B cell (primary cell): Measurements from ENCODE around the gene TTC28. TPM values are rescaled to one million over a fixed set of nuclear protein-coding genes. Genes with fewer than 3 reads are reported as not detected.

Source experiments
- ATAC-seq: fragments of 200-7000 bp; cut with Tn5 transposase; one replicate; pipeline ENCODE4 v1.10.0; 2021; ENCODE audit warnings: low read depth, mild to moderate bottlenecking, moderate number of reproducible peaks, moderate library complexity
- CTCF ChIA-PET: fragments of 350-600 bp; sonication (Branson Sonifier 250); formaldehyde crosslinking; loops from one replicate; lab custom pipeline; 2021; ENCODE audit warnings: antibody characterized with exemption, inconsistent platforms; lab: Charles Lee
- POLR2A ChIA-PET: fragments of 350-600 bp; sonication (Branson Sonifier 250); formaldehyde crosslinking; loops from one replicate; lab custom pipeline; 2021; ENCODE audit warnings: antibody characterized with exemption; lab: Charles Lee
- DNase-seq: peaks from one replicate; pipeline ENCODE4 v3.0.0; 2013
- H2AFZ ChIP-seq: 2 replicates; pipeline ENCODE4 v1.6.1; 2012; ENCODE audit warnings: mild to moderate bottlenecking, low read depth, low read length; ENCODE audit not compliant: insufficient read depth, poor library complexity, severe bottlenecking
- H3K27ac ChIP-seq, 2 donors: 1 replicate in 1 of 2; 2 replicates in 1 of 2; pipeline ENCODE4 v1.5.1; 2012 to 2013; ENCODE audit warnings: low read length in 2 of 2, mild to moderate bottlenecking in 2 of 2, moderate library complexity in 1 of 2
- H3K27me3 ChIP-seq, 4 experiments: fragments of 200-600 bp in 1 of 4; sonication (generic) in 1 of 4; replicated peaks in 1 of 4; 1 replicate in 2 of 4; 2 replicates in 2 of 4; pipeline versions ENCODE4 v1.6.1 to v1.7.0; 2013 to 2016; ENCODE audit warnings: low read length in 3 of 4, mild to moderate bottlenecking in 2 of 4, mixed read lengths in 1 of 4, moderate library complexity in 1 of 4; ENCODE audit not compliant: insufficient read depth in 4 of 4, control insufficient read depth in 3 of 4; ENCODE audit errors: control extremely low read depth in 1 of 4
- H3K36me3 ChIP-seq, 2 experiments: replicated peaks in 1 of 2; 1 replicate in 1 of 2; 2 replicates in 1 of 2; pipeline versions ENCODE4 v1.6.1 to v1.7.1; 2013; ENCODE audit warnings: low read length in 1 of 2; ENCODE audit not compliant: insufficient read depth in 2 of 2, control insufficient read depth in 1 of 2; ENCODE audit errors: control extremely low read depth in 1 of 2, extremely low read depth in 1 of 2
- H3K4me1 ChIP-seq, 2 donors: fragments of 200-600 bp in 1 of 2; sonication (generic) in 1 of 2; 1 replicate in 1 of 2; 2 replicates in 1 of 2; pipeline versions ENCODE4 v1.5.1 to v1.6.1; 2013 to 2017; ENCODE audit warnings: low read length in 2 of 2; ENCODE audit not compliant: control insufficient read depth in 2 of 2, insufficient read depth in 2 of 2
- H3K4me2 ChIP-seq: replicated peaks from 2 replicates; pipeline ENCODE3; 2012; ENCODE audit warnings: mild to moderate bottlenecking, low read depth, low read length; ENCODE audit not compliant: poor library complexity, severe bottlenecking
- H3K4me3 ChIP-seq, 5 experiments: fragments of 200-600 bp in 1 of 5; sonication (generic) in 1 of 5; 1 replicate in 3 of 5; 2 replicates in 2 of 5; pipeline versions ENCODE4 v1.5.1 to v1.7.0; 2011 to 2016; ENCODE audit warnings: low read length in 4 of 5, mild to moderate bottlenecking in 4 of 5, low read depth in 2 of 5, control low read depth in 1 of 5, moderate library complexity in 1 of 5; ENCODE audit not compliant: insufficient read depth in 1 of 5; ENCODE audit errors: control extremely low read depth in 1 of 5, extremely low read depth in 1 of 5
- H3K79me2 ChIP-seq: fragments of 200-600 bp; sonication (generic); one replicate; pipeline ENCODE4 v1.6.0; 2016; ENCODE audit warnings: low read length; ENCODE audit not compliant: control insufficient read depth, insufficient read depth
- H3K9ac ChIP-seq: fragments of 200-600 bp; sonication (generic); 2 replicates; pipeline ENCODE4 v1.6.1; 2017; ENCODE audit warnings: mild to moderate bottlenecking, low read length, moderate library complexity
- H3K9me3 ChIP-seq, 3 donors: one replicate each; pipeline versions ENCODE4 v1.6.1 to v1.7.1; 2013; ENCODE audit warnings: low read length in 2 of 3; ENCODE audit not compliant: control insufficient read depth in 2 of 3, insufficient read depth in 1 of 3; ENCODE audit errors: control extremely low read depth in 1 of 3
- H4K20me1 ChIP-seq: 2 replicates; pipeline ENCODE4 v1.6.0; 2012; ENCODE audit warnings: mild to moderate bottlenecking, low read length; ENCODE audit not compliant: insufficient read depth, control insufficient read depth, poor library complexity, severe bottlenecking
- H3K27ac Mint-ChIP-seq: one replicate; pipeline ENCODE4 v1.8.0; 2021; ENCODE audit warnings: mixed read lengths
- H3K27me3 Mint-ChIP-seq: one replicate; pipeline ENCODE4 v1.8.0; 2021; ENCODE audit warnings: mixed read lengths
- H3K4me1 Mint-ChIP-seq: one replicate; pipeline ENCODE4 v1.8.0; 2021; ENCODE audit warnings: mixed read lengths
- H3K4me3 Mint-ChIP-seq: one replicate; pipeline ENCODE4 v1.8.0; 2021; ENCODE audit warnings: mixed read lengths
- H3K9me3 Mint-ChIP-seq: one replicate; pipeline ENCODE4 v1.8.0; 2022; ENCODE audit warnings: mixed read lengths; ENCODE audit not compliant: insufficient read depth
- EZH2 ChIP-seq: IDR thresholded peaks from 2 replicates; pipeline ENCODE4 v1.6.1; 2012; ENCODE audit warnings: borderline replicate concordance, low read depth, mild to moderate bottlenecking, moderate library complexity, low read length; ENCODE audit not compliant: insufficient read depth, poor library complexity, severe bottlenecking
- WGBS: methylation state at CpG from one replicate; pipeline ENCODE4 v1.1.5; 2013; ENCODE audit warnings: missing lambda C conversion rate; ENCODE audit not compliant: insufficient coverage; 5-methylcytosine and 5-hydroxymethylcytosine counted together
- intact Hi-C: fragments of 100-400 bp; cut with micrococcal nuclease; formaldehyde crosslinking; loops from one replicate; pipeline ENCODE4 v1.10.0; 2022
- polyA plus RNA-seq: library from polyadenylated mRNA; depleted of rRNA; stranded (reverse); fragments of >200 nt; gene quantifications from 2 replicates; pipeline ENCODE4 v1.2.3, GENCODE V29; 2012
- total RNA-seq, 2 donors: library from RNA; stranded (reverse); fragments of 120-200 nt in 1 of 2; gene quantifications; 1 replicate in 1 of 2; 2 replicates in 1 of 2; pipeline versions ENCODE4 v1.2.3 to v1.2.4, GENCODE V29; 2013 to 2022
- TF ChIP-seq, protein P1 (sequence below): fragments of 200-600 bp; IDR thresholded peaks from one replicate; pipeline ENCODE4 v1.8.0; 2022; ENCODE audit warnings: antibody characterized with exemption, mild to moderate bottlenecking

Gene TTC28
- total and polyA plus RNA-seq, 2 donors (not counting 1 experiment from before 2014, with no cell fraction given): 4.5 to 7.3 TPM

DNA sequence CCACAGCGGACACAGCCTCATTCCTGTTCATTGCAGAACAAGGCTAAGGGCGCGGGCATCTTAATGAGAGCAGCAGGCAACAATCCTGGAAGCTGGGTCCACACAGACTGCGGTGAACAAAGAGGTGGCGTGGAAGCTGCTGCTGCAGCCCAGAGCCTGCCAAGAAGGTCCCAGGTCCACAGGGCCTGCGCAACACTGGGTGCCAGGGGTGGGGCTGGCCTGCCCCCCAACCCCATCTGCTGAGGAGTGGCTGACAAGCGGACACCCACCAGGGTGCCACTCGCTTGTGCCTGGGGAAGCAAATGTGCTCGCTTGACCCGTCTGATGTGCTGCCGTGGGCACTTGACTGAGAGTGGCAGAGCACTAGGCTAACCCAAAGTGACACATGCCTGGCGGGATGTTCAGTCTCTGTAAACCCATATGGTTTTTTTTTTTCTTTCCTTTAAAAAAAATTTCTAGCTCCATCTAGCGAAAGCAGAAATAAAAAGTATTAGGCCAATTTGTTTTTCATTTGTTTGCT, 677.4 kb downstream of the TTC28 start:
- CTCF ChIA-PET: interaction anchor here (15.0 kb wide), 1 partner anchor 116 kb away, joined by 342 read pairs; no protein-coding TSS in a partner anchor
- POLR2A ChIA-PET: no interaction called here
- no peak for DNase-seq
- TF ChIP-seq EZH2: no peak
- TF ChIP-seq, protein P1, sequence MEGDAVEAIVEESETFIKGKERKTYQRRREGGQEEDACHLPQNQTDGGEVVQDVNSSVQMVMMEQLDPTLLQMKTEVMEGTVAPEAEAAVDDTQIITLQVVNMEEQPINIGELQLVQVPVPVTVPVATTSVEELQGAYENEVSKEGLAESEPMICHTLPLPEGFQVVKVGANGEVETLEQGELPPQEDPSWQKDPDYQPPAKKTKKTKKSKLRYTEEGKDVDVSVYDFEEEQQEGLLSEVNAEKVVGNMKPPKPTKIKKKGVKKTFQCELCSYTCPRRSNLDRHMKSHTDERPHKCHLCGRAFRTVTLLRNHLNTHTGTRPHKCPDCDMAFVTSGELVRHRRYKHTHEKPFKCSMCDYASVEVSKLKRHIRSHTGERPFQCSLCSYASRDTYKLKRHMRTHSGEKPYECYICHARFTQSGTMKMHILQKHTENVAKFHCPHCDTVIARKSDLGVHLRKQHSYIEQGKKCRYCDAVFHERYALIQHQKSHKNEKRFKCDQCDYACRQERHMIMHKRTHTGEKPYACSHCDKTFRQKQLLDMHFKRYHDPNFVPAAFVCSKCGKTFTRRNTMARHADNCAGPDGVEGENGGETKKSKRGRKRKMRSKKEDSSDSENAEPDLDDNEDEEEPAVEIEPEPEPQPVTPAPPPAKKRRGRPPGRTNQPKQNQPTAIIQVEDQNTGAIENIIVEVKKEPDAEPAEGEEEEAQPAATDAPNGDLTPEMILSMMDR: no peak
- no peak overlapping the region for H2AFZ ChIP-seq
- H3K27me3 ChIP-seq: no peaks in the 10 kb centered on the region
- no peak overlapping the region for H3K27ac ChIP-seq
- H3K9me3 ChIP-seq: no peaks in the 10 kb centered on the region
- ATAC-seq: no peak
- H3K79me2 ChIP-seq: no peaks in the 10 kb centered on the region
- no peak overlapping the region for H3K27ac Mint-ChIP-seq
- H3K4me2 ChIP-seq: no peak overlapping the region
- H3K4me3 Mint-ChIP-seq: no peak overlapping the region
- no peaks in the 10 kb centered on the region for H3K4me1 ChIP-seq
- 95% methylated on average over 12 of the region's 13 CpGs for WGBS
- no peaks in the 10 kb centered on the region for H3K4me1 Mint-ChIP-seq
- intact Hi-C loops: no loop called here
- no peaks in the 10 kb centered on the region for H4K20me1 ChIP-seq
- no peaks in the 10 kb centered on the region for H3K9me3 Mint-ChIP-seq
- H3K27me3 Mint-ChIP-seq: no peaks in the 10 kb centered on the region
- no peak overlapping the region for H3K9ac ChIP-seq
- no peak overlapping the region for H3K4me3 ChIP-seq
- no peaks in the 10 kb centered on the region for H3K36me3 ChIP-seq

DNA sequence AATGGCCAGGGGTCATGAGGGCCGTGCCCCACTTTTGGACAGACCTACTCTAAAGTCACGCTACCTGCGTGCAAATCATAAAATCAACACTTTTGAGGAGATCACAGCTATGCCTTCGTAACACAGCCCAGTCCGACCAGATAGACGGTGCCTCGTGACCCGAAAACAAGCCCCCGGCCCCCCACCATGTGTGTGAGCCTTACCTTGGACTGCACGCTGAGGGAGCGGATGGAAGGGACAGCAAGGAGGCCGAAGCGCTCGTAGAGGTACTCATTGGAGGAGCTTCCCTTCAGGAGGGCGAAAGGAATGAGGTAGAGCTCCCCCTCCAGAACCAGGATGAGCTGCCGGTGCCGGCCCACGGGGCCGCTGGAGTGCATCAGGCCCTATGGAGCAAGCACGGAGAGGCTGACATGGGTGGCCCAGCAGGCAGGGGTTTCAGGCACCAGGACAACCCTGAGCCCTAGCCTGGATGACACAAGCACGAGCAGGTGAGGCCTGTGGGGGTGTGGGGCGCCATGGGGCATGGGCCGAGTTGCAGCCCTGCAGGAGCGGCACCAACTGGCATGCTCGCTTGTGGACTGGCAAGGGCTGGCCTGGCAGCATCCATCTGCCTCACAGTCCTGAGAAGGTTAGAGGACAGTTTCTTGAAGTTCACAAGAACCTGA, 678.3 kb downstream of the TTC28 start:
- POLR2A ChIA-PET: no interaction called here
- Mint-ChIP-seq H3K27me3 (no peaks in the 10 kb centered on the region), H3K9me3 (no peaks in the 10 kb centered on the region), H3K4me3 (no peak overlapping the region), H3K4me1 (no peaks in the 10 kb centered on the region), H3K27ac (no peak overlapping the region)
- no peak for DNase-seq
- CTCF ChIA-PET: interaction anchor here (15.0 kb wide), 1 partner anchor 115 kb away, joined by 342 read pairs; no protein-coding TSS in a partner anchor
- H3K27me3 ChIP-seq: no peaks in the 10 kb centered on the region
- intact Hi-C loops: no loop called here
- ATAC-seq: no peak
- H3K4me3 ChIP-seq: no peak overlapping the region
- no peaks in the 10 kb centered on the region for H3K36me3 ChIP-seq
- H3K27ac ChIP-seq: no peak overlapping the region
- no peaks in the 10 kb centered on the region for H4K20me1 ChIP-seq
- TF ChIP-seq, protein P1: no peak
- no peak for TF ChIP-seq EZH2
- H3K4me1 ChIP-seq: no peaks in the 10 kb centered on the region
- no peak overlapping the region for H3K4me2 ChIP-seq
- no peaks in the 10 kb centered on the region for H3K79me2 ChIP-seq
- H3K9me3 ChIP-seq: no peaks in the 10 kb centered on the region
- no peak overlapping the region for H3K9ac ChIP-seq
- 95% methylated on average over 25 of the region's 25 CpGs for WGBS
- H2AFZ ChIP-seq: no peak overlapping the region
